DND-41 (cell line): Measurements from ENCODE around the gene UBA7.

Source experiments
- EZH2 ChIP-seq: IDR thresholded peaks from 3 replicates; pipeline ENCODE4 v1.6.1; 2012; ENCODE audit warnings: borderline replicate concordance, low read depth, mild to moderate bottlenecking, moderate library complexity, low read length, inconsistent platforms; ENCODE audit not compliant: severe bottlenecking
- TF ChIP-seq, protein P1 (sequence below): IDR thresholded peaks from 2 replicates; pipeline ENCODE4 v1.5.1; 2012; ENCODE audit warnings: borderline replicate concordance, low read length, moderate library complexity, mild to moderate bottlenecking; ENCODE audit not compliant: poor library complexity, severe bottlenecking; ENCODE audit errors: extremely low read depth

DNA sequence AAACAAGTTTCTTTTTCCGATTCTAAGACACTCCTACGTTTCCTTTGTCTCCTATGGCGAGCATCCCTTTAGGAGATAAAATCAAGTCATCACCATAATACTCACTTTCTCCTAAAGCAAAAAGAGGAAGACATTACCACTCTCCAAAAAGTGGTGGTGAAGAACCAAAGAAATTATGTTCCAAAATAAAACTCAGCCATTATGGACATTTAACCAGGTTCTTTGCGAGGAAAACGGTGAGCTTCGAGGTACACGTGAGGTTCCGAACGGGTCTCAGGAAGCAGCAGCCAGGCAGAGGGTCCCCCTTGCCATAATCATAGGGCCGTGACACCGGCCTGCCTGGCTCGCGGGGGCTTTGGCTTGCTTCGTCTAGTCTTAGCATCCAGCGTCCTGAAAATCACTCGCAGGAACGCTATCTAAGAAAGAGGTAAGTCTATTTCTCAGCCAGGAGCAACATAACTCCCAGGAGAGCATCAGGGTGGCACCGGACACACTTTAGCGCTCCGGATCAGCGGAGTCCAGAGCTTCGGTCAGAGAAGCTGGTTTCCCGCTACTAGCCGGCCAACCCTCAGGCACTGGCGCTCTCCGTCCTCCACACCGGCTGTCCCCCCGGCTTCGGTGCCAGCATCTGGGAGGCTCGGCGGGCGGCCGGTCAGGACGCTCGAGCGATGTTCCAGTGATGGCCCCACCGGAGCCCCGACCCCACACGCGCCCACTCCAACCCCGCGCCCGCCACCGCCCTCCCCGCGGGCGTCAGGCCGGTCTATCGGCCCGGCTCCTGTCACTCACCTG is 28.0 kb downstream of the UBA7 start:
- TF ChIP-seq, protein P1, sequence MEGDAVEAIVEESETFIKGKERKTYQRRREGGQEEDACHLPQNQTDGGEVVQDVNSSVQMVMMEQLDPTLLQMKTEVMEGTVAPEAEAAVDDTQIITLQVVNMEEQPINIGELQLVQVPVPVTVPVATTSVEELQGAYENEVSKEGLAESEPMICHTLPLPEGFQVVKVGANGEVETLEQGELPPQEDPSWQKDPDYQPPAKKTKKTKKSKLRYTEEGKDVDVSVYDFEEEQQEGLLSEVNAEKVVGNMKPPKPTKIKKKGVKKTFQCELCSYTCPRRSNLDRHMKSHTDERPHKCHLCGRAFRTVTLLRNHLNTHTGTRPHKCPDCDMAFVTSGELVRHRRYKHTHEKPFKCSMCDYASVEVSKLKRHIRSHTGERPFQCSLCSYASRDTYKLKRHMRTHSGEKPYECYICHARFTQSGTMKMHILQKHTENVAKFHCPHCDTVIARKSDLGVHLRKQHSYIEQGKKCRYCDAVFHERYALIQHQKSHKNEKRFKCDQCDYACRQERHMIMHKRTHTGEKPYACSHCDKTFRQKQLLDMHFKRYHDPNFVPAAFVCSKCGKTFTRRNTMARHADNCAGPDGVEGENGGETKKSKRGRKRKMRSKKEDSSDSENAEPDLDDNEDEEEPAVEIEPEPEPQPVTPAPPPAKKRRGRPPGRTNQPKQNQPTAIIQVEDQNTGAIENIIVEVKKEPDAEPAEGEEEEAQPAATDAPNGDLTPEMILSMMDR = no peak
- TF ChIP-seq EZH2 = no peak
